Testis (tissue), 3 donors: Measurements from ENCODE around the gene PITPNC1. TPM values are rescaled to one million over a fixed set of nuclear protein-coding genes. Genes with fewer than 3 reads are reported as not detected.

Experiments used
- DNase-seq: peaks from one replicate; pipeline ENCODE4 v3.0.0-alpha.2; 2019
- H3K27ac ChIP-seq, 2 donors: fragments of 200-600 bp; sonication (generic); one replicate each; pipeline ENCODE4 v1.5.1; 2019
- H3K27me3 ChIP-seq: fragments of 200-600 bp; sonication (generic); one replicate; pipeline ENCODE4 v1.5.1; 2019
- H3K36me3 ChIP-seq: fragments of 200-600 bp; sonication (generic); one replicate; pipeline ENCODE4 v1.5.1; 2017; ENCODE audit warnings: low read depth; ENCODE audit errors: missing control alignments
- H3K4me1 ChIP-seq: fragments of 200-600 bp; sonication (generic); one replicate; pipeline ENCODE4 v1.5.1; 2019
- H3K4me3 ChIP-seq, 2 donors: fragments of 200-600 bp; sonication (generic); one replicate each; pipeline ENCODE4 v1.5.1; 2017 to 2019
- H3K9me3 ChIP-seq: fragments of 200-600 bp; sonication (generic); one replicate; pipeline ENCODE4 v1.5.1; 2017
- POLR2A ChIP-seq: fragments of 450-650 bp; IDR thresholded peaks from one replicate; pipeline ENCODE4 v1.6.1; 2017; ENCODE audit warnings: antibody characterized with exemption, mild to moderate bottlenecking, moderate library complexity
- WGBS, 2 donors: methylation state at CpG; one replicate each; pipeline ENCODE4 v1.1.5; 2018; 5-methylcytosine and 5-hydroxymethylcytosine counted together
- intact Hi-C: fragments of 100-400 bp; cut with DNase I; formaldehyde crosslinking; loops from one replicate; pipeline ENCODE4 v1.15.1; 2023; ENCODE audit warnings: low total_unique reads
- polyA plus RNA-seq: library from polyadenylated mRNA; stranded (reverse); fragments of 350-450 nt; fragmentation: Illumina TruSeq; extraction: RNeasy Lipid Tissue Mini Kit (QIAGEN cat#74804); gene quantifications from one replicate; pipeline ENCODE4 v1.2.3, GENCODE V29; 2014; ENCODE audit warnings: low read depth, low replicate concordance; ENCODE audit not compliant: insufficient read depth
- total RNA-seq, 2 donors: library from RNA; depleted of rRNA; stranded (reverse); fragments of >200 nt; gene quantifications; one replicate each; pipeline ENCODE4 v1.2.3, GENCODE V29; 2016
- TF ChIP-seq, protein P1 (sequence below), 3 experiments: fragments of 450-650 bp in 2 of 3; fragments of 200-600 bp in 1 of 3; sonication (generic) in 1 of 3; IDR thresholded peaks; one replicate each; pipeline ENCODE4 v1.5.1; 2016 to 2019; ENCODE audit warnings: antibody characterized with exemption in 3 of 3, mild to moderate bottlenecking in 2 of 3, moderate library complexity in 1 of 3

The PITPNC1 gene
- total and polyA plus RNA-seq, 3 donors from 2014 or later, result 8.3 to 12.8 (median 12.2) TPM

DNA sequence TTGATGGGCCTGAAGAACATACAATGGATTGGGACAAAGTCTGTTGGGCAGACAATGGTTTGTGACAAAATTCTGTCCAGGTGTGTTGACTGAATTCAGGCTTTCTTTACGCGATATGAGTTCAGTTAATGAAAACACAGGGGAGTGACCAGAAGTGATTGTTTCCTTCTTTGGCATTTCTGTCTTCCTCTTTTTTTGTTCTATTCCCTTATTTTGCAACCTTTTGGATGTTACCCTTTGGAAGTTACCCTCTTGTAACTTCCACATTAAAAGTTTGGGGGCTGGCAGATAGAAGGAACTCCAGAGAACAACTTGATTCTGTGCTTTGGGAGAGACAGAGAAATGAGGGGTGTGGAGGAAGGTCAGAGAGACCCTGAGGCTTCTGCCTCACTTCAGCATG is 126.7 kb downstream of the PITPNC1 start:
- TF ChIP-seq, protein P1, sequence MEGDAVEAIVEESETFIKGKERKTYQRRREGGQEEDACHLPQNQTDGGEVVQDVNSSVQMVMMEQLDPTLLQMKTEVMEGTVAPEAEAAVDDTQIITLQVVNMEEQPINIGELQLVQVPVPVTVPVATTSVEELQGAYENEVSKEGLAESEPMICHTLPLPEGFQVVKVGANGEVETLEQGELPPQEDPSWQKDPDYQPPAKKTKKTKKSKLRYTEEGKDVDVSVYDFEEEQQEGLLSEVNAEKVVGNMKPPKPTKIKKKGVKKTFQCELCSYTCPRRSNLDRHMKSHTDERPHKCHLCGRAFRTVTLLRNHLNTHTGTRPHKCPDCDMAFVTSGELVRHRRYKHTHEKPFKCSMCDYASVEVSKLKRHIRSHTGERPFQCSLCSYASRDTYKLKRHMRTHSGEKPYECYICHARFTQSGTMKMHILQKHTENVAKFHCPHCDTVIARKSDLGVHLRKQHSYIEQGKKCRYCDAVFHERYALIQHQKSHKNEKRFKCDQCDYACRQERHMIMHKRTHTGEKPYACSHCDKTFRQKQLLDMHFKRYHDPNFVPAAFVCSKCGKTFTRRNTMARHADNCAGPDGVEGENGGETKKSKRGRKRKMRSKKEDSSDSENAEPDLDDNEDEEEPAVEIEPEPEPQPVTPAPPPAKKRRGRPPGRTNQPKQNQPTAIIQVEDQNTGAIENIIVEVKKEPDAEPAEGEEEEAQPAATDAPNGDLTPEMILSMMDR (IDR thresholded peaks at IDR 0.05), result no peak
- no peak for TF ChIP-seq POLR2A
- Histone ChIP-seq H3K9me3 (no peaks in the 10 kb centered on the region), H3K36me3 (no peaks in the 10 kb centered on the region), H3K4me3 (no peak overlapping the region), H3K27ac (no peak overlapping the region), H3K4me1 (no peaks in the 10 kb centered on the region), H3K27me3 (no peaks in the 10 kb centered on the region)
- DNase-seq, result no peak
- intact Hi-C loops, result no loop called here
- 55 to 67% methylated on average over 2 of the region's 2 CpGs for WGBS, 2 donors

DNA sequence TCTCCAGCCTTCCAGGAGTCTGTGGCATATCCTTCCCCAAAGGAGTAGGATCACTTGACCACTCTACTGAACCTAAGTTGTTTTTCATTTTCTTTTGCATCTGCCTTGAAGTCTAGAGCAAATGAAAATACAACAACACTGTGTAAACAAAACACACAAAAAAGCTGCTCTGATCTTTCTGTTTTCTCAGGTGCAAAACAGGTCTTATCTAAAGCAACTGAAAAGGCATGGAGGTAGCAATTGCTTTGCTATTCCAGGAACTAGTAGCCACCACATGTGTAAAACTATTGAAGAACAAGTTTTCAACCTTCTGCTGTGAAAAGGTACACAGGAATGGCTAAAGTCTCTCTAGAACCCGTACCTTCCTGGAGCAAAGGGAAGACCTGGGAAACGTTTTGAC is 127.1 kb downstream of the PITPNC1 start:
- Histone ChIP-seq H3K27ac (no peak overlapping the region), H3K9me3 (no peaks in the 10 kb centered on the region), H3K36me3 (no peaks in the 10 kb centered on the region), H3K27me3 (no peaks in the 10 kb centered on the region), H3K4me3 (no peak overlapping the region), H3K4me1 (no peaks in the 10 kb centered on the region)
- TF ChIP-seq, protein P1 (IDR thresholded peaks at IDR 0.05), result no peak
- TF ChIP-seq POLR2A, result no peak
- no peak for DNase-seq
- 79 to 80% methylated on average over 2 of the region's 2 CpGs for WGBS, 2 donors
- intact Hi-C loops, result no loop called here

DNA sequence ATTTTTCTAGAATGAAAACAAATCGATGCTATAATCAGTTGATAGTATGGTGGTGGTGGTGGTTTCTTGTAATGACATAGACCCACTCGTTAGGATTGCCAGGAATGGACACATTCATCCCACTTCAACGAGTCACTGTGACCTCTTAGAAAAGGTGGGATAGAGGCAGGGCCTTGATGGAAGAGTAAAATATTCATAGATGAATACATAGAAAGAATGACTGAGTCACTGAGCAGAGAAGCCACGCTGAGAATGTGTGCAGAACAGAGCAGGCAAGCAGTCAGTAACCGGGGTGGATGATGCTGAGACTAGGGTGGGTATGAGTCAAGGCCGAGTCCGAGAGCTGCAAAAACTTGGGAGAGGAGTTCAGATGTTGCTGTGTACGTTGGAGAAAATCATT is 129.9 kb downstream of the PITPNC1 start:
- WGBS, 2 donors, result 88 to 92% methylated on average over 8 of the region's 8 CpGs
- H3K27me3 ChIP-seq, result no peaks in the 10 kb centered on the region
- intact Hi-C loops, result no loop called here

DNA sequence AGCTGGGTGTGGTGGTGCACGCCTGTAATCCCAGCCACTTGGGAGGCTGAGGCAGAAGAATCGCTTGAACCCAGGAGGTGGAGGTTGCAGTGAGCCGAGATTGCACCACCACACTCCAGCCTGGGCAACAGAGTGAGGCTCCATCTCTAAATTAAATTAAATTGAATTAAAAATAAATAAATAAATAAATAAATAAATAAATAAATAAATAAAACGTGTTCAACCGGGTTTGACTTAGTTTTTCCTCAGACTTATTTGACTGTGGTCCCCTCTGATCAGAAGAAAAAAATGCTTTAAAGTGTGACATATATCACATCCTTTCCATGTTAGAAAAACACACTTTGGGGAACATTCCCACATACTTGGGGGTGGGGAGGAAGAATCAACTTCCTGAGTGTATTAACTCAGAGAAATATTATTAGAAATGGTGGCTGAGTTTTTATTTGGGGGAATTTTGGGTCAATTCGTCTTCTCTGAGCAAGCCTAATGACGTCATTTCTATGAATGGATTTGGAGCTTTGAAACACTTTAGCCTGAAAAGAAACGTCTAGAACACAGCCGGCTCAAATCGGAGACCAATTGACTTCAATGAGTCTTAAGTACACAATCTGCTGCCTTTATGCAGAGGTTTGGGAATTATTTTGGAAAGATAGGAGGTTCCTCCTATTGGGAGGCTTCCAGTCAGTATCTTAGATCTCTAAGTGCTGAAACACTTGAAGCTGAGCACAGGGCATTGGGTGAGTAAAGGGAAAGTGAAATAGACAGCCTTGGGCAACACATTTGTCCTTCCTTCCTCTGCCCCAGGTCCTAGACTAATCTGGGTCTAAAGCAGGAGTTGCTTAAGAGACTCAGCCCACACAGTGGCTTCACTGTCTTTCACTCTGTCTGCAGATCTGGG is 132.6 kb downstream of the PITPNC1 start:
- no peak overlapping the region for H3K4me3 ChIP-seq
- intact Hi-C loops, result no loop called here
- no peaks in the 10 kb centered on the region for H3K36me3 ChIP-seq
- peak overlapping the region; percentile 12 to 60 for H3K27ac ChIP-seq
- H3K9me3 ChIP-seq, result no peaks in the 10 kb centered on the region
- no peak for DNase-seq
- WGBS, 2 donors, result 72 to 73% methylated on average over 10 of the region's 10 CpGs
- TF ChIP-seq, protein P1 (IDR thresholded peaks at IDR 0.05), result no peak
- no peak for TF ChIP-seq POLR2A
- no peaks in the 10 kb centered on the region for H3K27me3 ChIP-seq
- peaks cover 8% of the 10 kb centered on the region for H3K4me1 ChIP-seq

More for the DNA sequence above, 129.9 kb downstream of the PITPNC1 start:
- H3K36me3 ChIP-seq, result no peaks in the 10 kb centered on the region
- DNase-seq, result no peak
- no peak for TF ChIP-seq POLR2A
- no peak overlapping the region for H3K4me3 ChIP-seq
- H3K27ac ChIP-seq, result no peak overlapping the region
- H3K4me1 ChIP-seq, result peaks cover 8% of the 10 kb centered on the region
- no peaks in the 10 kb centered on the region for H3K9me3 ChIP-seq

DNA sequence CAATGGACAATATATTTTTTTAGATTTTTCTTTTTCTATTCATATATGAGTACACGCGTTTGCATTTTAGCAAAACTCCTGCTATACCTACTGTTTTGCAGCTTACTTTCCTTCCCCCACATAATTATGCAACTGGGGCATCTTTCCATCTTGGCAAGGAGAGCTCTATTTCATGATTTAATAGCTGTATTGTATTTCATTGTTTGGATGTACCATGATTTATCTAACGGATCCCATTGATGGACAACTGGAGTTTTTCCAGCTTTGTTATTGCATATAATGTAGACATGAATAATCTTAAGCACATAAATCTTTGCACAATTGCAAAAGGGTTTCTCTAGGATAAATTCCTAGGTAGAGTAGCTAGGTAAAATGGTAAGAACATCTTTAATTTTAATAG is 133.9 kb downstream of the PITPNC1 start:
- Histone ChIP-seq H3K27me3 (no peaks in the 10 kb centered on the region), H3K36me3 (no peaks in the 10 kb centered on the region), H3K9me3 (no peaks in the 10 kb centered on the region), H3K4me3 (no peak overlapping the region), H3K4me1 (peaks cover 21% of the 10 kb centered on the region), H3K27ac (no peak overlapping the region)
- no peak for DNase-seq
- TF ChIP-seq, protein P1 (IDR thresholded peaks at IDR 0.05), result no peak
- no peak for TF ChIP-seq POLR2A
- intact Hi-C loops, result no loop called here
- 85 to 86% methylated on average over 3 of the region's 3 CpGs for WGBS, 2 donors
